ENCODE results near the gene SLC38A8.

The SLC38A8 gene

DNA sequence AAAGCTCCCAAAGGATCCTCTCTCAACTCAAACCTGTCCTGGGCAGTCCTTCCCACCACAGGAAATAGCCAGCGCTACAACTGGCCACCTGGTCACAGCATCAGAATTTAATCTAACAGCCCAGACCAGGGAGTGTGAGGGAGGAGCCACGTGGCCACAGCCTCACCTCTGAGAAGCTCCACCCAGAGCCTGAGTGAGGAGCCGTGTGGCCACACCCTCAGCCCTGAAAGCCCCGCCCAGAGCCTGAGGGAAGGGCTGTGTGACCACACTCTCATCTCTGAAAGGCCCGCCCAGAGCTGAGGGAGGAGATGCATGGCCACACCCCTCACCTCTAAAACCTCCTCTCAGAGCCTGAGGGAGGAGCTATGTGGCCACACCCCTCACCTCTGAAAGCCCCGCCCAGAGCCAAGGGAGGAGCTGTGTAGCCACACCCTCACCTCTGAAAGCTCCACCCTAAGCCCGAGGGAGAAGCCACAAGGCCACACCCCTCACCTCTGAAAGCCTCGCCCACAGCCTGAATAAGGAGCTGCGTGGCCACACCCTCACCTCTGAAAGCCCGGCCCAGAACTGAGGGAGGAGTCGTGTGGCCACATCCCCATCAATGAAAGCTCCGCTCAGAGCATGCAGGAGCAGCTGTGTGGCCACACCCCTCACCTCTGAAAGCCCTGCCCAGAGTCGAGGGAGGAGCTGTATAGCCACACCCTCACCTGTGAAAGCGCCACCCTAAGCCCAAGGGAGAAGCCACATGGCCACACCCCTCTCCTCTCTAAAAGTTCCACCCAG, 28.6 kb downstream of the SLC38A8 start:
- no peak overlapping the region for H3K4me3 ChIP-seq (IDR thresholded peaks at IDR 0.05; ENCODE audit: insufficient read depth, low read depth, low read length)
- H2AFZ ChIP-seq (ENCODE audit: low read depth), result no peak overlapping the region; the same call in 1 of the 2 replicates
- no peaks in the 10 kb centered on the region for H3K36me3 ChIP-seq (ENCODE audit: insufficient read depth)
- H3K79me2 ChIP-seq (ENCODE audit: insufficient read depth, low read depth), result no peaks in the 10 kb centered on the region
- H3K4me1 ChIP-seq (ENCODE audit: low read depth, poor library complexity, severe bottlenecking), result peaks cover 4% of the 10 kb centered on the region
- H3K4me2 ChIP-seq, result no peak overlapping the region; the same call in 1 of the 2 replicates
- TF ChIP-seq, protein P1, sequence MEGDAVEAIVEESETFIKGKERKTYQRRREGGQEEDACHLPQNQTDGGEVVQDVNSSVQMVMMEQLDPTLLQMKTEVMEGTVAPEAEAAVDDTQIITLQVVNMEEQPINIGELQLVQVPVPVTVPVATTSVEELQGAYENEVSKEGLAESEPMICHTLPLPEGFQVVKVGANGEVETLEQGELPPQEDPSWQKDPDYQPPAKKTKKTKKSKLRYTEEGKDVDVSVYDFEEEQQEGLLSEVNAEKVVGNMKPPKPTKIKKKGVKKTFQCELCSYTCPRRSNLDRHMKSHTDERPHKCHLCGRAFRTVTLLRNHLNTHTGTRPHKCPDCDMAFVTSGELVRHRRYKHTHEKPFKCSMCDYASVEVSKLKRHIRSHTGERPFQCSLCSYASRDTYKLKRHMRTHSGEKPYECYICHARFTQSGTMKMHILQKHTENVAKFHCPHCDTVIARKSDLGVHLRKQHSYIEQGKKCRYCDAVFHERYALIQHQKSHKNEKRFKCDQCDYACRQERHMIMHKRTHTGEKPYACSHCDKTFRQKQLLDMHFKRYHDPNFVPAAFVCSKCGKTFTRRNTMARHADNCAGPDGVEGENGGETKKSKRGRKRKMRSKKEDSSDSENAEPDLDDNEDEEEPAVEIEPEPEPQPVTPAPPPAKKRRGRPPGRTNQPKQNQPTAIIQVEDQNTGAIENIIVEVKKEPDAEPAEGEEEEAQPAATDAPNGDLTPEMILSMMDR (conservative IDR thresholded peaks at IDR 0.05; ENCODE audit: low read depth, low read length), result no peak
- H4K20me1 ChIP-seq (ENCODE audit: insufficient read depth), result no peaks in the 10 kb centered on the region
- H3K27me3 ChIP-seq (ENCODE audit: insufficient read depth, low read depth), result peaks cover 67% of the 10 kb centered on the region
- no peak overlapping the region for H3K27ac ChIP-seq
- no peak overlapping the region for H3K9ac ChIP-seq

DNA sequence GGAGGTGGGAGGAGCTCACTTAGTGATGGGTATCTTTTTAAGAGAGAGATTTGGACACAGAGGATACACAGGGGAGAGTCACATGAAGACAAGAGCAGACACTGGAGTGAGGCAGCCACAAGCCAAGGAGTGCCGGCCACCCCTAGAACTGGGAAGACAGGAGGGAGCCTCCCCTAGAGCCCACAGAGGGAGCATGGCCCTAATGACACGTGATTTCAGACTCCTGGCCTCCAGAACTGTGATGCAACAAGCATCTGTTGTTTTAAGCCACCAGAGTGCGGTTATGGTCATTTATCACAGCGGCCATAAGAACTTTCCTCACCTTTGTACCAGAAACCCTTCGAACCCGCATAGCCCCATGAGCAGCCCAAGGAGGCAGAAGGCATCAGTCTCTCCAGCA, 33.3 kb downstream of the SLC38A8 start:
- H3K4me3 ChIP-seq (IDR thresholded peaks at IDR 0.05; ENCODE audit: insufficient read depth, low read depth, low read length), result no peak overlapping the region
- H2AFZ ChIP-seq (ENCODE audit: low read depth), result no peak overlapping the region
- H3K27ac ChIP-seq, result no peak overlapping the region
- TF ChIP-seq, protein P1 (conservative IDR thresholded peaks at IDR 0.05; ENCODE audit: low read depth, low read length), result no peak
- peaks cover 4% of the 10 kb centered on the region for H3K4me1 ChIP-seq (ENCODE audit: low read depth, poor library complexity, severe bottlenecking)
- peaks cover 71% of the 10 kb centered on the region for H3K27me3 ChIP-seq (ENCODE audit: insufficient read depth, low read depth)
- no peak overlapping the region for H3K4me2 ChIP-seq
- no peaks in the 10 kb centered on the region for H4K20me1 ChIP-seq (ENCODE audit: insufficient read depth)
- H3K9ac ChIP-seq, result no peak overlapping the region
- H3K36me3 ChIP-seq (ENCODE audit: insufficient read depth), result no peaks in the 10 kb centered on the region
- no peaks in the 10 kb centered on the region for H3K79me2 ChIP-seq (ENCODE audit: insufficient read depth, low read depth)

DNA sequence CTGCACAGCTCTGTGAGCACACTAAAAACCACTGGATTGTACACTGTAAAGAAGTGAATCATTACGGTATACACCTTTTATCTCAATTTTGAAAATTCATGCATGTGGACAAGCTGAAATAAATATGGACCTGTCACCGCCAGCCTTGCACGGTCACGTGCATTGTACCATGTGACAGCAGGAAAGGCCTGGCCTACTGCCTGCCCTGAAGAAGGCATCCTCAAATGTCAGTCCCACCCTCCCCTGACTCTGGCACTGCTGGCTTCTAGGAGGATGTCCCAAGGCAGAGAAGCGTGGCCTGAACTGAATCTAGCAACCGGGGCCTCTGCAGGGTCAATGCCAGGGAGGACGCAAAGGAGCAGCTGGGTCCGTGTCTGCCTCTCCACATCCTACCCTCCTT, 34.6 kb downstream of the SLC38A8 start:
- H3K9ac ChIP-seq, result no peak overlapping the region
- H2AFZ ChIP-seq (ENCODE audit: low read depth), result no peak overlapping the region
- H3K27me3 ChIP-seq (ENCODE audit: insufficient read depth, low read depth), result peaks cover 78% of the 10 kb centered on the region
- no peak overlapping the region for H3K27ac ChIP-seq
- TF ChIP-seq, protein P1 (conservative IDR thresholded peaks at IDR 0.05; ENCODE audit: low read depth, low read length), result no peak
- no peaks in the 10 kb centered on the region for H3K4me1 ChIP-seq (ENCODE audit: low read depth, poor library complexity, severe bottlenecking)
- H3K79me2 ChIP-seq (ENCODE audit: insufficient read depth, low read depth), result no peaks in the 10 kb centered on the region
- no peak overlapping the region for H3K4me3 ChIP-seq (IDR thresholded peaks at IDR 0.05; ENCODE audit: insufficient read depth, low read depth, low read length)
- no peaks in the 10 kb centered on the region for H3K36me3 ChIP-seq (ENCODE audit: insufficient read depth)
- no peak overlapping the region for H3K4me2 ChIP-seq
- no peaks in the 10 kb centered on the region for H4K20me1 ChIP-seq (ENCODE audit: insufficient read depth)

DNA sequence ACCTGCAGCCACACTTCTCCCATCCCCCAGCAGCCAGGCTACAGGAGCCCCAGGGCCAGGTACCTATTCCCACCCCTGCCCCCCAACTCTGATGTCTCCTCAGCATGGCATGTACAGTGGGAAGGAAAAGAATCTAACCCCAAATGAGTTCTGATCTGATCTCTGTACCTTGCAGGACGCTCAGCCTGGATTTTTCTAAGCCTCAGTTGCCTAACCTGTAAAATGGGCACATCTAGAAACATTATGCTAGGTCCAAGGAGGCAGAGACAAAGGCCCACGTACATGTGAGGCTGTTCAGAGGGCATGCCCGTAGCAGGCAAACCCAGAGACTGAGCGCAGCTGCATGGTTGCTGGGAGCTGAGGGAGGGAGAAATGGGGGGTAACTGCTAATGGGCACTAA, 35.1 kb downstream of the SLC38A8 start:
- TF ChIP-seq, protein P1 (conservative IDR thresholded peaks at IDR 0.05; ENCODE audit: low read depth, low read length), result no peak
- Histone ChIP-seq H2AFZ (ENCODE audit: low read depth) (no peak overlapping the region), H3K79me2 (ENCODE audit: insufficient read depth, low read depth) (no peaks in the 10 kb centered on the region), H3K4me2 (no peak overlapping the region), H3K36me3 (ENCODE audit: insufficient read depth) (no peaks in the 10 kb centered on the region), H3K4me3 (IDR thresholded peaks at IDR 0.05; ENCODE audit: insufficient read depth, low read depth, low read length) (no peak overlapping the region), H3K27ac (no peak overlapping the region), H3K4me1 (ENCODE audit: low read depth, poor library complexity, severe bottlenecking) (no peaks in the 10 kb centered on the region), H3K27me3 (ENCODE audit: insufficient read depth, low read depth) (peaks cover 80% of the 10 kb centered on the region), H3K9ac (no peak overlapping the region), H4K20me1 (ENCODE audit: insufficient read depth) (no peaks in the 10 kb centered on the region)
